ENCODE results near the gene OGFR.

Gene OGFR

DNA sequence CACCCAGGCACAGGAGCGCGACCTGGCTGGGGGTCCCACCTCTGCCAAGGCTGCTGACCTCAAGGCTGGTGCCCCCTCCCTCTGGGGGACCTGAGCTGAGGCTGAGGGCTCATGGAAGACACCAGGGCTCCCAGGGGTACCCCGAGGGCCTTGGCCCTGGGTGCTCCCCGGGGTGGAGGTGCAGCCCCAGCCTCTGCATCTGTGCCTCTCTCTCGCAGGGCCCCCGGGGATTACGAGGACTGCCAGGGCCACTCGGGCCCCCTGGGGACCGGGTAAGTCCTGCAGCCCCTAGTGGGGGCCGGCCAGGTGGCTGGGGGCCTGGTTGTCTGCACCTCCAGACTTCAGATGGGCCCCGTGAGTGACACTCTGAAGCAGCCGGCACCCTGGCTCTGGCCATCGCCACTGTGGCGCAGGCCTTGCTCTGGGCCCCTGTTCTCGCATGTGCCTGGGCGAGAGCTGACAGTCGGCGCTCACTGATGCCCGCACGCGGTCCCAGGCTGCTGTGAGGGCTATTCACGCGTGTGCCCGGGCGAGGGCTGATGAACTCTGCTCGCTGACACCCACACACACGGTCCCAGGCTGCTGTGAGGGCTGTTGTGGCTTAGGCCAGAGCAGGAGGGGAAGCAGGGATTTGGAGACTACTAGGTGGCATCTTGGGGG is 21.5 kb downstream of the OGFR start:
- DNase-seq (ENCODE audit: low read depth): no peak

DNA sequence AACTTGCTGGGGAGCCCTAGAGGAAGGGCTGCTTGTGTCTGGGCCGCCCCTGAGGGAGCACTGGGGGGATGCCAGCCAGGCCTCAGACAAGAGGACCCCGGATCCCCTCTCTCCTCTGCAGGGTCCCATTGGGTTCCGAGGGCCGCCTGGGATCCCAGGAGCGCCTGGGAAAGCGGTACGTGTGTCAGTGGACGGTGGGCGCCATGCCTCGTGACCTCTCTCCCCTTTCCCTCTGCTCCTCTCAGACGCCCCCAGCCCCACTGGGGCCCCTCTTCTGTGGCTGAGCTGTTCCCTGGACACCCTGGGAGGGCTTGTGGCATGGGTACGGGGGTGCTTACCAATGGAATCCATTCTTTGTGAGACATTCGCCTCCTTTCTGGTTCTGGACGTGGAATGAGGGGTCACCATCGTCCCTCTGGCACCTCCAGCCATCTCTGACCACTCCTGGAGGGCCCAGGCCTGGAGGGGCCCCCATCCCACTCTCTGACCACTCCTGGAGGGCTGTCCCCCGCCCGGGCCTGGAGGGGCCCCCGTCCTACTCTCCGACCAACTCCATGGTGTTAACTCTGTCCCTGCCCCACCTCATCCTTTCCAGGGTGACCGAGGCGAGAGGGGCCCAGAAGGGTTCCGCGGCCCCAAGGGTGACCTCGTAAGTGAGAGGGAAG is 22.1 kb downstream of the OGFR start:
- no peak for DNase-seq (ENCODE audit: low read depth)

DNA sequence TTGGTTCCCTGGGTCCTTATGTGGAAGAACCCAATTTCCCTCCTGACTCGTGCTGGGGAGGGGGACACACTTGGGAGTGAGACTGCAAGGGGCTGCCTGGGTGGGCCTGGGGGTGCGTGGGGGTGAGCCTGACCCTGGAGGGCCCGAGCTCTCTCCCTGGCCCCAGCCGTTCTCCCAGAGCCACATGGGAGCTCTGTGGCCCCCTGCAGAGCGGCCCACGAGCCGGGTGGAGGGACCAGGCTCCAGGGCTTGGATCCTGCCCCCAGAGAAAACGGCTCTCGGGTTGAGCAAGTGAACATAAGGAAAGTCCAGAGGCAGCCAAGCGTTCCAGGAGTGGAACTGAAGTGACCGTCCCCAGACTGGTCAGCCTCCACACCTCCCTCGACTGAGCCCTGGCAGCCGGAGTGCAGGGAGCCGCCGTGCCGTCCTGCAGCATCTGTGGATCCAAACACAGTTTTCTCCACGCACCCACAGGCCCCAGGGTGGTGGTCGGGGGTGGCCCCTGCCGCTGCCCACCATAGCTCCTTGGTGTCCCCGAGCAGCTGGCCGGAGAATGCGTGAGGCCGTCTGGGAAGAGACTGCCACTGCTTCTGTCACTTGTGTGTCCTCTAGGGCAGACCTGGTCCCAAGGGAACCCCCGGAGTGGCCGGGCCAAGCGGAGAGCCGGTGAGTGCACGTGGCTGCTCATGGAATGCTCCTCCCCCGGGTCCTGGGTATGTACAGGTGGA is 22.8 kb downstream of the OGFR start:
- no peak for DNase-seq (ENCODE audit: low read depth)

GRCh38 chr20:62828051-62828450 is 23.4 kb downstream of the OGFR start:
- no peak for DNase-seq (ENCODE audit: low read depth)

DNA sequence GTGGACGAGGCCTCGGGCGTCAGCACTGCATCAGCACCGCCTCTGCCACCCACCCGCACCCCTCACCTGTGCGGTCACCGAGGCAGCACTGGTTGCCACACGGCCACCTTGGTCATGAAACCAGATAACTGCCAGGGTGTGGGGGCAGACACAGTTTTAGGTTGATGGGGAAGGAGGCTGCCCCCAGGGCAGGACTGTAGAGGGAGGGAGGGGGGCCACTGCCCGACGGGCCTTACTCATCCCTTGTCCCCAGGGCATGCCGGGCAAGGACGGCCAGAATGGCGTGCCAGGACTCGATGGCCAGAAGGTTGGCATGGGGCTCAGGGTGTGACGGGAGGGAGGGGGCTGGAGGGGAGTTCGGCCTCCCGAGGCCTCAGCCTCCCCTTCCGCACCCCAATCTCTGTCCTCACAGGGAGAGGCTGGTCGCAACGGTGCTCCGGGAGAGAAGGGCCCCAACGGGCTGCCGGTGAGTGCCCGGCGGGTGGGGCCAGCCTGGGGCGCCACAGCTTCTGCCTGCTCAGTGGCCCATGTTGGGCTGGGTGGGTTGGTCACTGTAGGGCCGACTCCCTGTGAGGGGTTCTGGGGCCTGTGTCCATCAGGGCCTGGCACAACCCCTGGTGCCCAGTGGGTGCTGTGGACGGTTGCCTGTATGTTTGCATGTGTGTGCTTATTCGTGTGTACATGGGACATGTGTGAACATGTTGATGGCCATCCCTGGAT is 24.0 kb downstream of the OGFR start:
- DNase-seq (ENCODE audit: low read depth): no peak

GRCh38 chr20:62829231-62830230 is 24.9 kb downstream of the OGFR start:
- DNase-seq (ENCODE audit: low read depth): no peak

GRCh38 chr20:62830251-62830650 is 25.6 kb downstream of the OGFR start:
- DNase-seq (ENCODE audit: low read depth): no peak

DNA sequence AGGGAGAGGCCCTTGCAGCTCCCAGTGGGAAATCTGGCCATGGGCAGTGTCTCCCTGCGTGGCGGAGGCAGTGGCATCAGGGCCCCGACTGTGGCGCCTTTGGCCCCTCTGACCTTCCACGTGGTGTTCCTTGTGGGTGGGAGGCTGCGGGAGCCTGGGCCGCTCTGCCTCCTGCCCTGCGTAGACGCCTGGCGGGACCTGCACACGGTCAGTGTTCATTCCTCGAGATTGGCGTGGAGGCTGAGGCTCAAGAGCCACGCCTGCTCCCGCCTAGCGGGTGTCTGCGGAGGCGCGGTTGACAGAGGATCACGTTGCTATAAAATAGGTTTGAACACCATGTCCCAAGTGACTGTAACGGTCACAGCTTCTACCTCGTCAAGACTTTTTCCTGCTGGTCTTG is 26.2 kb downstream of the OGFR start:
- DNase-seq (ENCODE audit: low read depth): no peak

DNA sequence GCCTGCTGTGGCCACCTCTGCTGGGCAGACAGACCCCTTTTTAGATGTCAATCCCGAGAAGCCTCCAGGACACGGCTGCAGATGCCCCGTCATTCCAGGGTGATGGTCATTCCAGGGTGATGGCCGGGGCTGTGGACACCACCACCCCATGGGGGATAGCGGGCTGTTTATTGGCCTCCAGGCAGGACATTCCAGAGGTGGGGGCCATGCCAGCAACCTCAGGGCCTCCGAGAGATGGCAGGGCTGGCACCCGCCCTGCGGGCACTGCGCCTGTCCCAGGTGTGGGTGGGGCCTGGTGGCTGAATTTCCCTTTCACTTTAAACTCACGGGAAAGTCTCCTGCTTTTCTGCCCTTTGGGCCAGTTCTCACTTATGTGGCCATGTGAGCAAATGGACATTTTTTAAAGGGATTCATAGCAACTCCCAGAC is 26.7 kb downstream of the OGFR start:
- no peak for DNase-seq (ENCODE audit: low read depth)

- DNase-seq (ENCODE audit: low read depth): no peak
Measured at GRCh38 chr20:62831854-62832211, 27.2 kb downstream of the OGFR start.

DNA sequence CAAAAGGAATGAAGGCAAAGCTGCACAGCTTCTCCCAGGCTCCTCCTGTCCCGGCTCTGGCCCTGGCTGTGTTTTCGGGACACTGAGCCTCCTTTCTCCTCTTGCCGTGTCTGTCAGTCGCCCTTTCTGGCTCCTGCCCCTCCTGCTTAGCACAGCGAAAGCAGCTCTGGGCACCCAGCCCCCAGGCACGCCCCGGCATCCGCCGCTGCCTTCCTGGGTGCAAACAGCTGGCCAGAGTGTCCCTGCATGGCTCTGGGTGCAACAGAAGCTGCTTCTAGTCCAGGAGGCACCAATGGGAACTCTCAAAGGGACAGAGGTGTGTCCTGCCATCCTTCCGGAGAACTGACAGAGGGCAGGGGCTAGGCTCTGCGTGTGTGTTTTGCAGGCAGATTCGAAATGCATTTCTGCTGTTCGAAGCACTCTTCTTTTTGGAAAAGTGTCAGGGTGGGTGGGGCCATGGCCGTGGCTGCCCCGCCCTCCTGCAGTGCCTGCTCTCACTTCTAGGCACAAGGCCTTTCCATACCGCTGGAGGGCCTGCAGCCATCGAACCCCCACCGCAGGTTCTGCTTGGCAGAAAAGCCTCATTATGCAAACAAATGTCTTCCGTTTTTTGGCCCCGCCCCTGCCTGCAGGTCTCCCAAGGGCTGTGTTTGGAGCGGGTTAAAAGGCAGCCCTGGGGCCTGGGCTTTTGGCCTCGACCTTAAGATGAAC is 27.7 kb downstream of the OGFR start:
- no peak for DNase-seq (ENCODE audit: low read depth)

GRCh38 chr20:62832951-62833391 is 28.3 kb downstream of the OGFR start:
- DNase-seq (ENCODE audit: low read depth): no peak

GRCh38 chr20:62834967-62835730 is 30.5 kb downstream of the OGFR start:
- DNase-seq (ENCODE audit: low read depth): no peak

DNA sequence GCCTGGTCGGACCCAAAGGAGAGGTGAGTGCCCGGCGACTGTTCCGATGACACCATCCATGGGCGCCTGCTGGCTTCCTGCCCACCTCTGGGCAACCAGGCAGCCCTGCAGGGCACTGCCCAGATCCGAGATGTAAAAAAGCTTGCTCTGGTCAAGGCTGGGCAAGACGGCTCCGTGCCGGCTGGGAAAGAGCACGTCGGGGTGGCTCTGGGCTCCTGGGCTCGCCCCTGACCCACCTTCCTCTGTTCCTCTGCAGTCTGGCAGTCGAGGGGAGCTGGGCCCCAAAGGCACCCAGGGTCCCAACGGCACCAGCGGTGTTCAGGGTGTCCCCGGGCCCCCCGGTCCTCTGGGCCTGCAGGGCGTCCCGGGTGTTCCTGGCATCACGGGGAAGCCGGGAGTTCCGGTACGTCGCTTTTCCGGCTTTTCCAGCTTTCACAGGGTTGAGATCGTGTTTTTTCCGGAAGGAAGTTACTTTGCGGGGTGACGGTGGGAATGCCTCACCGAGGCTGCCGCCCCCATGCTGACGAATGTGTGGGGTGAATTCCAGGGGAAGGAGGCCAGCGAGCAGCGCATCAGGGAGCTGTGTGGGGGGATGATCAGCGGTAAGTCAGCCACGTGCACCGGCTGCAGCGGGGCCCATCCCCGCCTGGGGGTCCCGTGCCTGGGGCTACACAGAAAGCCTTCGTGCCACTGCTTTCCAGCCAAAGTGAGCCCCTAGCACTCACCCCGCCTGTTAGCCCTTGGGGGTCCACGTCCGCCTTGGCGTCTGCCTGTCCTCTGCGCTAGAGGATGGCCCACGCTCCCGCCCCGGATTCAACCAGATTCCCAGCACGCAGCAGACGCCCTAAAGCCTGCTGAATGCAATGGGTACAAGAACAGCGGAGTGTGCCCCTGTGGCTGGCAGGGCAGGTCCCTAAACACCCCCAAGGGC is 31.6 kb downstream of the OGFR start:
- DNase-seq (ENCODE audit: low read depth): no peak

GRCh38 chr20:62836967-62837490 is 32.4 kb downstream of the OGFR start:
- no peak for DNase-seq (ENCODE audit: low read depth)

DNA sequence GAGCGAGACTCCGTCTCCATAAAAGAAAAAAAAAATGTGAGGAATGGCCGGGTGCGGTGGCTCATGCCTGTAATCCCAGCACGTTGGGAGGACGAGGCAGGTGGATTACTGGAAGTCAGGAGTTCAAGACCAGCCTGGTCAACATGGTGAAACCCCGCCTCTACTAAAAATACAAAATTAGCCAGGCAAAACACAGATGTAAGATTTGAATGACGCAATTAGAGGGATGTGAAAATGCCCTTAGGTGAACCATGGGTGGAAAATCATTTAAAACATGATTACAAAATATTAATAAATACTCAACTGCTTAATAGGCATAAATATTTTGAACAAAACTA is 33.1 kb downstream of the OGFR start:
- no peak for DNase-seq (ENCODE audit: low read depth)

GRCh38 chr20:62838128-62838891 is 33.7 kb downstream of the OGFR start:
- DNase-seq (ENCODE audit: low read depth): no peak

GRCh38 chr20:62839261-62839660 is 34.6 kb downstream of the OGFR start:
- DNase-seq (ENCODE audit: low read depth): no peak

All from activated T-cell treated with anti-CD3 and anti-CD28 coated beads for 24 hours (primary cell).